ENCODE results near the gene MVP. TPM values are rescaled to one million over a fixed set of nuclear protein-coding genes. Genes with fewer than 3 reads are reported as not detected.
"Not testable (repeated sequence)": the region's sequence is repeated elsewhere in the genome, so short reads cannot be mapped to it uniquely, and the experiment has no call there.

The MVP gene
- total RNA-seq, 1 donor from 2014 or later: 13.1 TPM

GRCh38 chr16:29790949-29791844 lies 29.1 kb upstream of the MVP start:
- TF ChIP-seq CTCF (IDR thresholded peaks at IDR 0.05; ENCODE audit: unreplicated experiment): no peak
- H3K36me3 Mint-ChIP-seq: peaks cover 2% of the 10 kb centered on the region
- peaks cover 28% of the 10 kb centered on the region for H3K4me1 Mint-ChIP-seq
- H3K4me3 Mint-ChIP-seq: peak overlapping the region; percentile 98
- DNase-seq (ENCODE audit: low spot score in 2 of 2, unreplicated experiment in 2 of 2): no peak
- H3K9me3 Mint-ChIP-seq: no peaks in the 10 kb centered on the region
- no peaks in the 10 kb centered on the region for H3K27me3 Mint-ChIP-seq (ENCODE audit: low read depth)
- H3K27ac Mint-ChIP-seq: peak overlapping the region; percentile 98

DNA sequence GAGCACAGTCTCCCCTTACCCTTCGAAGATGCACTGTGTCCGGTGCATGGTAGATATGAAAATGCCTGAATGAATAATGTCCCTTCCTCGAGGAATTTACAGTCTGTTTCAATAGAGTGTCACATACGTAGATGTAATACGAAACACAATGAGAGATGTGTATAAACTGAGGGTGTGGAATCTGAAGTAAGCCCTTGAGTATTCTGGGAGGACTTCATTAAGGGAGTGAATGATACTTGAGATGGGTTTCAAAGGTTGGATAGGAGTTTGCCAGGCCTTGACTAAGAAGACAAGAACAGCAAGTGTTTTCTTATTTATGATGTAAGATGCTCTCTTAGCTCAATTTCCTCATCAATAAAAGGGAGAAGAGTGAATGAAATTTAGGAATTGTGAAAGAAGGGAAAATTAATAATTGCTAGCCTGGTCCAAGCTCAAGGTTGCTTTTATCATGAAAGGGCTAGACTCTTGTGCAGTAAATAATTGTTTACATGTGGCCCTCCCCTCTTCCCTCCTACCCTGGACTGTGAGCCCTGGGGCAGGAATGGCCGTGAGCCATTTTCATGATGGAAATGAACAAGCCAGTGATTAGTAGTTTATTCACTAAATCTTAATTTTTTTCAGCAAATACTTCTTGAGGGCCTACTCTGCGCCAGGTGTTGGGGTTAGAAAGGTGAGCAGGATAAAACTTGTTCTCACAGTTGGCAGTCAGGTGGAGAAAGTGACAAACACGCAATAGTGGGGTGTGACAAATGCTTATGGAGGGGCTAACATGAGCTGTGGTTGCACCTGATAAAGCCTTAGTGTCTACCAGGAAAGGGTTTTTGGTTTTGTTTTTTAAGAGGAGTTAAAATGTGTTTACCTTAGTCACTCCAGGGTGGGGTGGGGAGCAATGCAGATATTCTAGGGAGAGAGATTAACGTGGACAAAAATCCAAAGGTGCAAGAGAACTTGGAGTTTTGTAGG lies 28.1 kb upstream of the MVP start:
- Mint-ChIP-seq H3K27ac (peak overlapping the region; percentile 98), H3K4me1 (peaks cover 28% of the 10 kb centered on the region), H3K27me3 (ENCODE audit: low read depth) (no peaks in the 10 kb centered on the region), H3K9me3 (no peaks in the 10 kb centered on the region), H3K4me3 (peak overlapping the region; percentile 98), H3K36me3 (peaks cover 7% of the 10 kb centered on the region)
- no peak for TF ChIP-seq CTCF (IDR thresholded peaks at IDR 0.05; ENCODE audit: unreplicated experiment)
- no peak for DNase-seq (ENCODE audit: low spot score in 2 of 2, unreplicated experiment in 2 of 2)

DNA sequence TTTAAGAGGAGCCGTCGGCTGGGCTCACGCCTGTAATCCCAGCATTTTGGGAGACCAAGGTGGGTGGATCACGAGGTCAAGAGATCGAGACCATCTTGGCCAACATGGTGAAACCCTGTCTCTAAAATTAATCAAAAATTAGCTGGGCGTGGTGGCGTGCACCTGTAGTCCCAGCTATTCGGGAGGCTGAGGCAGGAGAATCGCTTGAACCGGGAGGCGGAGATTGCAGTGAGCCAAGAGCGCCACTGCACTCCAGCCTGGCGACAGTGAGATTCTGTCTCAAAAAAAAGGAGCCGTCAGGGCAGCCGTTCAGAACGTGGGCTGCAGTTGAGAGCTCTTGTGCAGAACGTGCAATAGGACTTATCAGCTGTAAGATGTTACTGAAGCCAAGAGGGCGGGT lies 27.1 kb upstream of the MVP start:
- Mint-ChIP-seq H3K36me3 (peaks cover 12% of the 10 kb centered on the region), H3K4me3 (peak overlapping the region; percentile 4), H3K4me1 (peaks cover 28% of the 10 kb centered on the region)
- DNase-seq (ENCODE audit: low spot score in 2 of 2, unreplicated experiment in 2 of 2); H3K27ac Mint-ChIP-seq; H3K9me3 Mint-ChIP-seq; H3K27me3 Mint-ChIP-seq (ENCODE audit: low read depth): not testable (repeated sequence)

GRCh38 chr16:29794231-29794710 lies 26.0 kb upstream of the MVP start:
- Mint-ChIP-seq H3K9me3 (no peaks in the 10 kb centered on the region), H3K27ac (no peak overlapping the region), H3K4me3 (no peak overlapping the region), H3K36me3 (peaks cover 12% of the 10 kb centered on the region), H3K27me3 (ENCODE audit: low read depth) (no peaks in the 10 kb centered on the region), H3K4me1 (peaks cover 28% of the 10 kb centered on the region)
- no peak for DNase-seq (ENCODE audit: low spot score in 2 of 2, unreplicated experiment in 2 of 2)
- TF ChIP-seq CTCF (IDR thresholded peaks at IDR 0.05; ENCODE audit: unreplicated experiment): no peak

DNA sequence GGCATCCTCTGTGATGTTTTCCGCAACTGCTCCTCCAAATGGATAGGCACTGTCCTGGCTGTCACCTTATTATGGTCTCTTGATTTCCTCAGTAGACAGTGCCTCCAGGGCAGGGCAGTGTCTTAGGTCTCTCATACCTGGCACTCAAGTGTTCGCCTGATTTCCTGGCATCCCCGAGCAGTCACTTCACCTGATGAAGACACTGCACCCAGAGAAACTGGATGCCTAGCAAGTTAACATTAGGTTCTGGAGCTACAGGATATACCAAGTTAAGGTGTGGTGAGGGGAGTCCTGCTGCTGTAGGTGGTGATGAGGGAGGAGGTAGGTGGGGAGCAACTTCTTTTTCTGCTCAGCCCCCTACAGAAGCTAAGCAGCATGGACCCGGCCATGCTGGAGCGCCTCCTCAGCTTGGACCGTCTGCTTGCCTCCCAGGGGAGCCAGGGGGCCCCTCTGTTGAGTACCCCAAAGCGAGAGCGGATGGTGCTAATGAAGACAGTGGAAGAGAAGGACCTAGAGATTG lies 17.8 kb upstream of the MVP start:
- Mint-ChIP-seq H3K36me3 (peaks cover 12% of the 10 kb centered on the region), H3K9me3 (no peaks in the 10 kb centered on the region), H3K27me3 (ENCODE audit: low read depth) (no peaks in the 10 kb centered on the region), H3K27ac (peak overlapping the region; percentile 66), H3K4me1 (peaks cover 22% of the 10 kb centered on the region), H3K4me3 (no peak overlapping the region)
- no peak for DNase-seq (ENCODE audit: low spot score in 2 of 2, unreplicated experiment in 2 of 2)
- no peak for TF ChIP-seq CTCF (IDR thresholded peaks at IDR 0.05; ENCODE audit: unreplicated experiment)

Data from mesothelial cell of epicardium (in vitro differentiated cells).